K562 (cell line): ENCODE results near the gene METTL25B. TPM values are rescaled to one million over a fixed set of nuclear protein-coding genes. Genes with fewer than 3 reads are reported as not detected.

Experiments used
- GTF2E2 ChIP-seq: fragments of 200-800 bp; sonication (Bioruptor generic); IDR thresholded peaks from 2 replicates; pipeline ENCODE4 v1.6.1; 2016; ENCODE audit warnings: missing genetic modification characterization, missing compliant biosample characterization
- HBP1 ChIP-seq: fragments of 450-650 bp; formaldehyde crosslinking; IDR thresholded peaks from 2 replicates; pipeline ENCODE4 v1.4.0; 2022; ENCODE audit warnings: missing genetic modification characterization
- HMG20B ChIP-seq: fragments of 250-450 bp; sonication (Bioruptor Pico); IDR thresholded peaks from 2 replicates; pipeline ENCODE4 v1.5.0; 2021; ENCODE audit warnings: mild to moderate bottlenecking
- HNRNPLL ChIP-seq: fragments of 200-400 bp; formaldehyde crosslinking; IDR thresholded peaks from 2 replicates; pipeline ENCODE4 v1.6.1; 2017; ENCODE audit warnings: low read length, low read depth, mild to moderate bottlenecking; ENCODE audit not compliant: poor library complexity, severe bottlenecking
- LCOR ChIP-seq: sonication (generic); formaldehyde crosslinking; IDR thresholded peaks from 2 replicates; pipeline ENCODE4 v1.8.0; 2022; ENCODE audit warnings: mild to moderate bottlenecking, missing genetic modification reagents
- NBN ChIP-seq: fragments of 450-650 bp; IDR thresholded peaks from 2 replicates; pipeline ENCODE4 v1.6.1; 2016; ENCODE audit warnings: low read depth, mild to moderate bottlenecking
- NR2C2 ChIP-seq, 2 experiments: fragments of 200-800 bp in 1 of 2; sonication (Bioruptor generic) in 1 of 2; sonication (generic) in 1 of 2; formaldehyde crosslinking in 1 of 2; IDR thresholded peaks; 2 replicates each; pipeline versions ENCODE4 v1.6.1 to v1.8.0; 2016 to 2022; ENCODE audit warnings: mild to moderate bottlenecking in 1 of 2, missing compliant biosample characterization in 1 of 2, missing genetic modification characterization in 1 of 2, missing genetic modification reagents in 1 of 2
- SMAD4 ChIP-seq: fragments of 250-450 bp; sonication (Bioruptor Pico); conservative IDR thresholded peaks from 2 replicates; pipeline ENCODE4 v1.8.0; 2021; ENCODE audit warnings: inconsistent platforms, mild to moderate bottlenecking, moderate library complexity
- STAT5A ChIP-seq: IDR thresholded peaks from 2 replicates; pipeline ENCODE4 v1.6.1; 2012; ENCODE audit warnings: low read length, inconsistent platforms, borderline replicate concordance
- ZBTB1 ChIP-seq: sonication (generic); formaldehyde crosslinking; IDR thresholded peaks from 2 replicates; pipeline ENCODE4 v1.8.1; 2023; ENCODE audit warnings: missing genetic modification reagents, low read depth, mild to moderate bottlenecking, borderline replicate concordance
- ZNF146 ChIP-seq: IDR thresholded peaks from one replicate; pipeline ENCODE4 v1.6.1; 2018; ENCODE audit warnings: missing compliant biosample characterization; ENCODE audit not compliant: unreplicated experiment
- ZSCAN32 ChIP-seq: fragments of 450-650 bp; formaldehyde crosslinking; IDR thresholded peaks from 2 replicates; pipeline ENCODE4 v1.4.0; 2020; ENCODE audit warnings: mild to moderate bottlenecking, moderate library complexity
- polyA plus RNA-seq, 8 experiments: library from polyadenylated mRNA; depleted of rRNA in 4 of 8; stranded (reverse) in 5 of 8; unstranded in 3 of 8; fragments of >200 nt; fragmentation: Nextera tagmentation in 2 of 8; fragmentation: Illumina TruSeq in 1 of 8; extraction: Ambion mirVana in 2 of 8; extraction: Trizol in 1 of 8; gene quantifications; 2 replicates each; pipeline versions ENCODE4 v1.2.1 to v1.2.3, GENCODE V29; 2011 to 2014; ENCODE audit warnings: inconsistent platforms in 1 of 8, missing spikeins in 1 of 8
- total RNA-seq, 7 experiments: library from RNA; depleted of rRNA in 6 of 7; stranded (reverse); fragments of >200 nt in 6 of 7; fragmentation: Illumina TruSeq in 2 of 7; extraction: Trizol in 2 of 7; gene quantifications; 2 replicates each; pipeline versions ENCODE4 v1.2.1 to v1.2.3, GENCODE V29; 2011 to 2021; ENCODE audit warnings: low replicate concordance in 1 of 7
- TF ChIP-seq, protein P1 (sequence below): sonication (generic); formaldehyde crosslinking; IDR thresholded peaks from 2 replicates; pipeline ENCODE4 v1.8.0; 2022; ENCODE audit warnings: missing genetic modification reagents, mild to moderate bottlenecking, borderline replicate concordance
- TF ChIP-seq, protein P2 (sequence below), 2 experiments: fragments of 200-800 bp in 1 of 2; sonication (Bioruptor generic) in 1 of 2; sonication (generic) in 1 of 2; formaldehyde crosslinking in 1 of 2; IDR thresholded peaks in 1 of 2; conservative IDR thresholded peaks in 1 of 2; 2 replicates each; pipeline versions ENCODE4 v1.5.0 to v1.6.1; 2016 to 2020; ENCODE audit warnings: missing compliant biosample characterization in 1 of 2, missing genetic modification characterization in 1 of 2, missing genetic modification reagents in 1 of 2

Gene METTL25B
- total and polyA plus RNA-seq, 9 of the 15 experiments (the other 6 are each of a cell fraction or from before 2014, with no cell fraction given), result 7.7 to 48.3 (median 33.1) TPM

GRCh38 chr1:156751451-156751756 lies 23.1 kb downstream of the METTL25B start, which contains the start of gene HDGF (continued):
- TF ChIP-seq HBP1 (no peak), ZSCAN32 (CRISPR knock-in tag) (no peak), NBN (no peak), LCOR (CRISPR knock-in tag) (0 out of 2 replicates have a peak, but pooled peaks have one; percentile 36), ZBTB1 (CRISPR knock-in tag) (0 out of 2 replicates have a peak, but pooled peaks have one; percentile 31), ZNF146 (no peak), HMG20B (CRISPR knock-in tag) (no peak), SMAD4 (CRISPR knock-in tag) (0 out of 2 replicates have a peak, but pooled peaks have one; percentile 9), STAT5A (no peak), GTF2E2 (tag) (no peak), HNRNPLL (peak; percentile 20), NR2C2 (CRISPR knock-in tag; IDR thresholded peaks at IDR 0.05) (no peak), NR2C2 (tag; IDR thresholded peaks at IDR 0.05) (no peak)
- TF ChIP-seq, protein P1, sequence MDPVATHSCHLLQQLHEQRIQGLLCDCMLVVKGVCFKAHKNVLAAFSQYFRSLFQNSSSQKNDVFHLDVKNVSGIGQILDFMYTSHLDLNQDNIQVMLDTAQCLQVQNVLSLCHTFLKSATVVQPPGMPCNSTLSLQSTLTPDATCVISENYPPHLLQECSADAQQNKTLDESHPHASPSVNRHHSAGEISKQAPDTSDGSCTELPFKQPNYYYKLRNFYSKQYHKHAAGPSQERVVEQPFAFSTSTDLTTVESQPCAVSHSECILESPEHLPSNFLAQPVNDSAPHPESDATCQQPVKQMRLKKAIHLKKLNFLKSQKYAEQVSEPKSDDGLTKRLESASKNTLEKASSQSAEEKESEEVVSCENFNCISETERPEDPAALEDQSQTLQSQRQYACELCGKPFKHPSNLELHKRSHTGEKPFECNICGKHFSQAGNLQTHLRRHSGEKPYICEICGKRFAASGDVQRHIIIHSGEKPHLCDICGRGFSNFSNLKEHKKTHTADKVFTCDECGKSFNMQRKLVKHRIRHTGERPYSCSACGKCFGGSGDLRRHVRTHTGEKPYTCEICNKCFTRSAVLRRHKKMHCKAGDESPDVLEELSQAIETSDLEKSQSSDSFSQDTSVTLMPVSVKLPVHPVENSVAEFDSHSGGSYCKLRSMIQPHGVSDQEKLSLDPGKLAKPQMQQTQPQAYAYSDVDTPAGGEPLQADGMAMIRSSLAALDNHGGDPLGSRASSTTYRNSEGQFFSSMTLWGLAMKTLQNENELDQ (CRISPR knock-in tag), result no peak
- TF ChIP-seq, protein P2, sequence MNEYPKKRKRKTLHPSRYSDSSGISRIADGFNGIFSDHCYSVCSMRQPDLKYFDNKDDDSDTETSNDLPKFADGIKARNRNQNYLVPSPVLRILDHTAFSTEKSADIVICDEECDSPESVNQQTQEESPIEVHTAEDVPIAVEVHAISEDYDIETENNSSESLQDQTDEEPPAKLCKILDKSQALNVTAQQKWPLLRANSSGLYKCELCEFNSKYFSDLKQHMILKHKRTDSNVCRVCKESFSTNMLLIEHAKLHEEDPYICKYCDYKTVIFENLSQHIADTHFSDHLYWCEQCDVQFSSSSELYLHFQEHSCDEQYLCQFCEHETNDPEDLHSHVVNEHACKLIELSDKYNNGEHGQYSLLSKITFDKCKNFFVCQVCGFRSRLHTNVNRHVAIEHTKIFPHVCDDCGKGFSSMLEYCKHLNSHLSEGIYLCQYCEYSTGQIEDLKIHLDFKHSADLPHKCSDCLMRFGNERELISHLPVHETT (CRISPR knock-in tag; conservative IDR thresholded peaks at IDR 0.05 in 1 of 2, IDR thresholded peaks at IDR 0.05 in 1 of 2), result peak in 1 of 2 experiments; percentile 59; a peak in 2 of 4 replicates
